Measurements from ENCODE around the gene PKIG. TPM values are rescaled to one million over a fixed set of nuclear protein-coding genes. Genes with fewer than 3 reads are reported as not detected.

The PKIG gene
- total RNA-seq, 2 donors from 2014 or later = 43.6 to 64.9 TPM

DNA sequence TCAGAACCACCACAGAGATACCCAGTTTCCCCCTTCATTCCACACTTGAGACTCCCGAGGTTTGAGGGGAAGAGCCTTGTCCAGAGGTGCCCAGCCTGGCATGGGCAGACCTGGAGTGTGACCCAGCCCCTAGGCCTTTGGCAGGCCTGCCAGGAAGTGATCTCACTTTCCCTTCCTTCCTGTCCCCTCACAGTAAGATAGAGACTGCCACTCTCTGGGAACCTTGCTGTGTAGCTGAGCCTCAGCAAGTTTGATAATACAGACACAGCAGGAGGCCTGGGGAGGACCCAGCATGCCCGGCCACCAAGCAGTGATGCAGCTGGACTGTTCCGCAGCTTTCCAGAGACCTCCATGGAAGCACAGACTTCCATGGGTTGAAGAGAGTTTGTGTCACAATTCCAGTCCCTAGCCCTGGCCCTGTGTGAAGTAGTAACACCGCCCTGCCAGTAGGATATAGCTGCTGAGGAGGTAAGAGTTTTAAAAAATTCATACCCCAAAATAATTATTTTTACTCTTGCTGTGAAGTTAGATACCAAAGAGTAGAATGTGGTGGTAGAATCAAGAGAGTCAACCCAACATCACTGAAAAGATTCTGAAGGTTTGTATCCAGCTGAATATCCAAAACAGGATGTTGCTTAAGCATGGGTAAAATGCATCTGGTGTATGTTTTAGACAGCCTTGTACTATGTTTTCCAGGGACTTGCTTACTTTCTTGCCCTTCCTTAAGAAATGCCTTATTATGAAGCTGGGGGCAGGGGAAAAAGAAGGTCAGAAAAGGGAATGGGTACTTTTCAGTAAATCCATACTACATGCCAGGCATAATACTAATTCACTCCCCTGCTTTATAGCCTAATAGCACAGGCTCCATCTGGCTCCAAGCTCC, 16.3 kb downstream of the PKIG start:
- intact Hi-C loops (cut with DNase I) = no loop called here
- ATAC-seq = no peak
- 72 to 79% methylated on average over 3 to 4 of the region's 4 CpGs for WGBS, 2 donors

DNA sequence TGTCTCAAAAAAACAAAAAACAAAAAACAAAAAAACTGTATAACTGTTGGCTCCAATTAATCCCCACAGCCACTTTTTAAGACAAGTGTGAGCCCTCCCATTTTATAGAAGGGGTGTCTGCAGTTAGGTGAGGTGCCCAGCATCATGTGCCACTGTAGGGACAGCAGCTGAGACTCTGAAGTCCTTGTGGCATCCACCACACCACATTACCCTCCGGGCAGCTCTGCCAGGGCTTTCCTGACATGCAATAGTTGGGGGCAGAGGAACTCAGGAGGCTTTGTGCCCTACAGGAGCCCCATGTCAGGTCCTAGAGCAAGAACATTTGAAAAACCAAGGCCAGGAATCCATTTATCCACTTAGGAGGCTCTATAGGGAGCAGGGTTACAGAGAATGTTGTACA, 17.3 kb downstream of the PKIG start:
- Histone ChIP-seq H3K36me3 (replicated peaks in 1 of 2; ENCODE audit: insufficient read depth in 1 of 2, low read depth in 2 of 2) (no peaks in the 10 kb centered on the region), H3K9me3 (no peaks in the 10 kb centered on the region), H3K4me1 (peaks cover 22% of the 10 kb centered on the region), H3K4me3 (no peak overlapping the region), H3K27me3 (no peaks in the 10 kb centered on the region), H3K27ac (peak overlapping the region in 2 of 4 donors; percentile 10 to 65)
- ATAC-seq = no peak
- TF ChIP-seq, protein P1, sequence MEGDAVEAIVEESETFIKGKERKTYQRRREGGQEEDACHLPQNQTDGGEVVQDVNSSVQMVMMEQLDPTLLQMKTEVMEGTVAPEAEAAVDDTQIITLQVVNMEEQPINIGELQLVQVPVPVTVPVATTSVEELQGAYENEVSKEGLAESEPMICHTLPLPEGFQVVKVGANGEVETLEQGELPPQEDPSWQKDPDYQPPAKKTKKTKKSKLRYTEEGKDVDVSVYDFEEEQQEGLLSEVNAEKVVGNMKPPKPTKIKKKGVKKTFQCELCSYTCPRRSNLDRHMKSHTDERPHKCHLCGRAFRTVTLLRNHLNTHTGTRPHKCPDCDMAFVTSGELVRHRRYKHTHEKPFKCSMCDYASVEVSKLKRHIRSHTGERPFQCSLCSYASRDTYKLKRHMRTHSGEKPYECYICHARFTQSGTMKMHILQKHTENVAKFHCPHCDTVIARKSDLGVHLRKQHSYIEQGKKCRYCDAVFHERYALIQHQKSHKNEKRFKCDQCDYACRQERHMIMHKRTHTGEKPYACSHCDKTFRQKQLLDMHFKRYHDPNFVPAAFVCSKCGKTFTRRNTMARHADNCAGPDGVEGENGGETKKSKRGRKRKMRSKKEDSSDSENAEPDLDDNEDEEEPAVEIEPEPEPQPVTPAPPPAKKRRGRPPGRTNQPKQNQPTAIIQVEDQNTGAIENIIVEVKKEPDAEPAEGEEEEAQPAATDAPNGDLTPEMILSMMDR (IDR thresholded peaks at IDR 0.05) = no peak
- intact Hi-C loops (cut with DNase I) = loop anchor here (10.0 kb wide), 1 partner anchor 485 kb away; no protein-coding TSS in a partner anchor
- 85 to 86% methylated on average over 1 of the region's 1 CpG for WGBS, 2 donors
- DNase-seq = no peak

More for the DNA sequence above, 16.3 kb downstream of the PKIG start:
- DNase-seq = no peak
- TF ChIP-seq, protein P1 (IDR thresholded peaks at IDR 0.05) = no peak
- no peak for TF ChIP-seq POLR2A (IDR thresholded peaks at IDR 0.05)
- Histone ChIP-seq H3K4me1 (peaks cover 22% of the 10 kb centered on the region), H3K27me3 (no peaks in the 10 kb centered on the region), H3K27ac (peak overlapping the region in 2 of 4 donors; percentile 19 to 30), H3K9me3 (no peaks in the 10 kb centered on the region), H3K4me3 (no peak overlapping the region), H3K36me3 (replicated peaks in 1 of 2; ENCODE audit: insufficient read depth in 1 of 2, low read depth in 2 of 2) (no peaks in the 10 kb centered on the region)

DNA sequence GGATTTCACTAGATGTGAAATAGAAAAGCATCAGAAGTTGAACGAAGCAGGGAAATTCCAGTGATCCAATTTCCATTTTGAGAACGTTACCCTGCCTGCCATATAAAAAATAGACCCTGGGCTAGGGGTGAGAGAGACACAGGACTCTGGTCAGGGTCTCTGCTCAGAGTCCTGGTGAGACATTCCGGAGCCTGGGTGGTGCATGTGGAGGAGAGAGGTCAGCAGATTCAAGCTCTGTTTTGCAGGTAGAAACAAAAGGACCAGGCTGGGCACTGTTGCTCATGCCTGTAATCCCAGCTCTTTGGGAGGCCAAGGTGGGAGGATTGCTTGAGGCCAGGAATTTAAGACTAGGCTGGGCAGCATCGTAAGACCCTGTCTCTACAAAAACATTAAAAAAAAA, 17.9 kb downstream of the PKIG start:
- intact Hi-C loops (cut with DNase I) = loop anchor here (10.0 kb wide), 1 partner anchor 486 kb away; no protein-coding TSS in a partner anchor
- Histone ChIP-seq H3K36me3 (replicated peaks in 1 of 2; ENCODE audit: insufficient read depth in 1 of 2, low read depth in 2 of 2) (no peaks in the 10 kb centered on the region), H3K27me3 (no peaks in the 10 kb centered on the region), H3K4me3 (no peak overlapping the region), H3K9me3 (no peaks in the 10 kb centered on the region), H3K4me1 (peaks cover 22% of the 10 kb centered on the region), H3K27ac (peak overlapping the region in 3 of 4 donors; percentile 53 to 65 (median 58))
- ATAC-seq = no peak
- WGBS, 2 donors = 90 to 94% methylated on average over 4 of the region's 4 CpGs
- no peak for DNase-seq
- TF ChIP-seq POLR2A (IDR thresholded peaks at IDR 0.05) = no peak
- TF ChIP-seq, protein P1 (IDR thresholded peaks at IDR 0.05) = no peak

DNA sequence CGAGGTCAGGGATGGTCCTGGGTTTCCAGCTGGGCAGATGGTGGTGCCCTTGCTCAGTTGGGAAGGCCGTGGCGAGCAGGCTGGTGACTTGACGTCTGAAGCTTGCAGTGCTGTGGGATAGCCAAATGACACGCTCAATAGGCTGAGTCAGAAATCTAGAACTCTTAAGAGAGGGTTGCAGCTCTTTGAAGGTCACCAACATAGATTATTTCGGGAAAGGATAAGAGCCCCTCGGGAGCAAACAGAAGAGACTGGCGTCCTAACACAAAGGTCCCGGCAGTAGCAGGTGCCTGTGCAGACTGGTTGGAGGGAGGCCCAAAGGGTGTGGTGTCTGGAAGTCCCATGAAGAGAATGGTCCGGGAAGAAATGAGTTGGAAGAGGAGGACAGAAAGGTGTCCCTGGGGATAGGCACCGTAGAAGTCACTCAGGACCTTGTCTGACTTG, 18.4 kb downstream of the PKIG start:
- intact Hi-C loops (cut with DNase I) = loop anchor here (10.0 kb wide), 1 partner anchor 486 kb away; no protein-coding TSS in a partner anchor
- ATAC-seq = no peak
- H3K9me3 ChIP-seq = no peaks in the 10 kb centered on the region
- DNase-seq = no peak
- H3K27me3 ChIP-seq = no peaks in the 10 kb centered on the region
- TF ChIP-seq POLR2A (IDR thresholded peaks at IDR 0.05) = no peak
- TF ChIP-seq, protein P1 (IDR thresholded peaks at IDR 0.05) = no peak
- WGBS, 2 donors = 59% methylated on average over 11 of the region's 11 CpGs
- H3K4me1 ChIP-seq = peaks cover 22% of the 10 kb centered on the region
- peak overlapping the region; percentile 19 to 65 (median 56) for H3K27ac ChIP-seq
- no peaks in the 10 kb centered on the region for H3K36me3 ChIP-seq (replicated peaks in 1 of 2; ENCODE audit: insufficient read depth in 1 of 2, low read depth in 2 of 2)
- no peak overlapping the region for H3K4me3 ChIP-seq

All from body of pancreas (tissue), 4 donors.